ENCODE measurements around the gene PKNOX2.

The PKNOX2 gene

GRCh38 chr11:125463590-125464269 is 299.2 kb downstream of the PKNOX2 start:
- no peak for DNase-seq (ENCODE audit: low read depth in 1 of 2, low spot score in 1 of 2)
- Histone ChIP-seq H3K27ac (replicated peaks) (no peak overlapping the region), H3K4me3 (replicated peaks; ENCODE audit: insufficient read depth, low read length) (no peak overlapping the region), H3K27me3 (ENCODE audit: insufficient read depth, poor library complexity, severe bottlenecking) (no peaks in the 10 kb centered on the region)
- TF ChIP-seq POLR2AphosphoS5 (IDR thresholded peaks at IDR 0.05; ENCODE audit: low read depth) (no peak), SPI1 (IDR thresholded peaks at IDR 0.05; ENCODE audit: borderline replicate concordance, low read depth) (no peak), GABPA (IDR thresholded peaks at IDR 0.05; ENCODE audit: low read depth) (no peak), CTCF (IDR thresholded peaks at IDR 0.05; ENCODE audit: insufficient read depth, low read length) (no peak)
- TF ChIP-seq, protein P1, sequence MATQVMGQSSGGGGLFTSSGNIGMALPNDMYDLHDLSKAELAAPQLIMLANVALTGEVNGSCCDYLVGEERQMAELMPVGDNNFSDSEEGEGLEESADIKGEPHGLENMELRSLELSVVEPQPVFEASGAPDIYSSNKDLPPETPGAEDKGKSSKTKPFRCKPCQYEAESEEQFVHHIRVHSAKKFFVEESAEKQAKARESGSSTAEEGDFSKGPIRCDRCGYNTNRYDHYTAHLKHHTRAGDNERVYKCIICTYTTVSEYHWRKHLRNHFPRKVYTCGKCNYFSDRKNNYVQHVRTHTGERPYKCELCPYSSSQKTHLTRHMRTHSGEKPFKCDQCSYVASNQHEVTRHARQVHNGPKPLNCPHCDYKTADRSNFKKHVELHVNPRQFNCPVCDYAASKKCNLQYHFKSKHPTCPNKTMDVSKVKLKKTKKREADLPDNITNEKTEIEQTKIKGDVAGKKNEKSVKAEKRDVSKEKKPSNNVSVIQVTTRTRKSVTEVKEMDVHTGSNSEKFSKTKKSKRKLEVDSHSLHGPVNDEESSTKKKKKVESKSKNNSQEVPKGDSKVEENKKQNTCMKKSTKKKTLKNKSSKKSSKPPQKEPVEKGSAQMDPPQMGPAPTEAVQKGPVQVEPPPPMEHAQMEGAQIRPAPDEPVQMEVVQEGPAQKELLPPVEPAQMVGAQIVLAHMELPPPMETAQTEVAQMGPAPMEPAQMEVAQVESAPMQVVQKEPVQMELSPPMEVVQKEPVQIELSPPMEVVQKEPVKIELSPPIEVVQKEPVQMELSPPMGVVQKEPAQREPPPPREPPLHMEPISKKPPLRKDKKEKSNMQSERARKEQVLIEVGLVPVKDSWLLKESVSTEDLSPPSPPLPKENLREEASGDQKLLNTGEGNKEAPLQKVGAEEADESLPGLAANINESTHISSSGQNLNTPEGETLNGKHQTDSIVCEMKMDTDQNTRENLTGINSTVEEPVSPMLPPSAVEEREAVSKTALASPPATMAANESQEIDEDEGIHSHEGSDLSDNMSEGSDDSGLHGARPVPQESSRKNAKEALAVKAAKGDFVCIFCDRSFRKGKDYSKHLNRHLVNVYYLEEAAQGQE (IDR thresholded peaks at IDR 0.05; ENCODE audit: insufficient replicate concordance, low read depth): no peak

GRCh38 chr11:125464270-125464662 is 299.7 kb downstream of the PKNOX2 start:
- Histone ChIP-seq H3K27me3 (ENCODE audit: insufficient read depth, poor library complexity, severe bottlenecking) (no peaks in the 10 kb centered on the region), H3K27ac (replicated peaks) (no peak overlapping the region), H3K4me3 (replicated peaks; ENCODE audit: insufficient read depth, low read length) (no peak overlapping the region)
- TF ChIP-seq POLR2AphosphoS5 (IDR thresholded peaks at IDR 0.05; ENCODE audit: low read depth) (no peak), GABPA (IDR thresholded peaks at IDR 0.05; ENCODE audit: low read depth) (no peak), CTCF (IDR thresholded peaks at IDR 0.05; ENCODE audit: insufficient read depth, low read length) (no peak), SPI1 (IDR thresholded peaks at IDR 0.05; ENCODE audit: borderline replicate concordance, low read depth) (no peak)
- TF ChIP-seq, protein P1 (IDR thresholded peaks at IDR 0.05; ENCODE audit: insufficient replicate concordance, low read depth): no peak
- DNase-seq (ENCODE audit: low read depth in 1 of 2, low spot score in 1 of 2): no peak

DNA sequence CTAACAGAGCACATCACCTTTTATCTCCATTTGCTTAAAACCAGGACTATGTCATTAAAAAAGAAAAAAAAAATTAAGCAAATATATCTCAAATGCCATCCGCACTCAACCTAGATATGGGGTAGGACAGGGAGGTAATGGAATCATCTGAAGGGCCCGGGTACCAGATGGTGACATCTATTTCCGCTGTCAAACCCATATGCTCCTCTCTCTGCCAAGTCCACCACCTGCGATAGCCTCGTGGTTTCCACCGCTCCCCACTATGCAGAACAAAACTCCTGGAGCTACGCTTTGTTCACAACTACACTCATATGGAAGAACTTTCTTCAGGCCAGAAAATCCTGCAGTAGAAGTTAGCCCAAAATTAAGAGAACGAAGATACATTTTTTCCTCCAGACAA is 300.1 kb downstream of the PKNOX2 start:
- no peak overlapping the region for H3K4me3 ChIP-seq (replicated peaks; ENCODE audit: insufficient read depth, low read length)
- no peak for DNase-seq (ENCODE audit: low read depth in 1 of 2, low spot score in 1 of 2)
- no peak for TF ChIP-seq GABPA (IDR thresholded peaks at IDR 0.05; ENCODE audit: low read depth)
- no peak for TF ChIP-seq SPI1 (IDR thresholded peaks at IDR 0.05; ENCODE audit: borderline replicate concordance, low read depth)
- TF ChIP-seq, protein P1 (IDR thresholded peaks at IDR 0.05; ENCODE audit: insufficient replicate concordance, low read depth): no peak
- no peak for TF ChIP-seq POLR2AphosphoS5 (IDR thresholded peaks at IDR 0.05; ENCODE audit: low read depth)
- TF ChIP-seq CTCF (IDR thresholded peaks at IDR 0.05; ENCODE audit: insufficient read depth, low read length): no peak
- no peak overlapping the region for H3K27ac ChIP-seq (replicated peaks)
- no peaks in the 10 kb centered on the region for H3K27me3 ChIP-seq (ENCODE audit: insufficient read depth, poor library complexity, severe bottlenecking)
